NCI-H2196 (cell line): ENCODE measurements around the gene TUBB8.
"Not testable (repeated sequence)": the region's sequence is repeated elsewhere in the genome, so short reads cannot be mapped to it uniquely, and the experiment has no call there.

Experiments
- DNase-seq: peaks from one replicate; lab custom pipeline; 2025; ENCODE audit not compliant: unreplicated experiment; lab: John Stamatoyannopoulos, UW

TUBB8 gene

DNA sequence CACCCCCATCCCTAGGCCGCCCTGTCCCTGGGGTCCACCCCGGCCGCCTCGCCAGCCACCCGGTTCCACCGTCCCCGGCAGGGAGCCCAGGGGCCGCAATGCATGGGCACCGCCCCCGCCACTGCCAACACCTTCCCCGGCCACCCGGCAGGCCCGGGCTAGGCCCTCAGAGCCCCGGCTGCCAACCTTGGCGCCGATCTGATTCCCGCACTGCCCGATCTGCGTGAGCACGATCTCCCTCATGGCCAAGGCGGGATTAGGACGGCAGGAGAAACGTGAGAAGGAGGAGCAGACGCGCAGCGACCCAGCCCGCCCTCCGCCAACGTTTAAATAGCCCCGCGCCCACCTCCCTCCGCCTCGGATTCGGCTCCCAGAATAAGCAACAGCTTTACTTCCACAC, at the start of gene TUBB8:
Gene TUBB8 (minus strand): TSS at position 301 of the 400 bp plus-strand sequence. CDS start 58 bp downstream, at position 243.
- DNase-seq = no peak

GRCh38 chr10:96466-96865, 47.4 kb upstream of the TUBB8 start:
- DNase-seq = no peak

- DNase-seq = no peak
Observed at GRCh38 chr10:95356-96115, 46.4 kb upstream of the TUBB8 start.

- no peak for DNase-seq
Observed at GRCh38 chr10:94613-95012, 45.5 kb upstream of the TUBB8 start.

DNA sequence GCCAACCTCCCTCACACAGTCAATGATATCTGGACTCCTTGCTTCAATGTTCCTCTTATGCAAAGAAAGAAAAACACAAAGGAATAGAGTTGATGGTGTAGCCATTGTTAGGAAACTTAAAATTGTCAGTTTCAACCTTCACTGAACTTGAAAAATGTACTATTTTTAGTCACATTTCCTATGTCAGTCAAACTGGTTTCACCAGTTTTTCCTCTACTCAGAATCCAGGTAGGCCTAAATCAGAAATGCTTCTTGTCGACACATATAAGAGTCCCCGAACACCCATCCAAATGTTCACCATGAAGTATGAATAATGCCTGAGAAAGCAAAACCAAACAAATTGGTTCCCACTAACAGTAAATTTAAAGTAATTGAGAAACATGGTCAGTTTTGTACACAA, 43.8 kb upstream of the TUBB8 start:
- no peak for DNase-seq

DNA sequence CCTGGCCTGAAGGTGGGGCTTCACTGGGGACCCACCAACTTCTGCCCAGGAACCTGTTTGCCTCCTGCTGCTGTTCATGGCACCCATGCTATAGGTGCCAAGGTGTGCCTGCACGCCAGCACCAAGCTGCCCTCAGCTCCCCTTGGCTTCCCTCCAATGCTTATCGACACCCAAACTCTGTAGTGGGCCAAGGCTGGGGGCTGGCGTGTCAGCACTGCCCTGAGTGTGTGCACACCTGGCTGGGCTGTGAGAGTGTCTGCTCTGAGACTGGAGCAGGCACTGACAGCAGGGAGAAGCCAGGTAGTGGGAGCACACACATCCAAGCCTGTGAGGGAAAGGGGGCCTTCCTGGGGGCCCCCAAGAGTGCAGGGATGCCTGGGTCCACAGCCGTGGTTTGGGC, 43.1 kb upstream of the TUBB8 start:
- DNase-seq = no peak

DNA sequence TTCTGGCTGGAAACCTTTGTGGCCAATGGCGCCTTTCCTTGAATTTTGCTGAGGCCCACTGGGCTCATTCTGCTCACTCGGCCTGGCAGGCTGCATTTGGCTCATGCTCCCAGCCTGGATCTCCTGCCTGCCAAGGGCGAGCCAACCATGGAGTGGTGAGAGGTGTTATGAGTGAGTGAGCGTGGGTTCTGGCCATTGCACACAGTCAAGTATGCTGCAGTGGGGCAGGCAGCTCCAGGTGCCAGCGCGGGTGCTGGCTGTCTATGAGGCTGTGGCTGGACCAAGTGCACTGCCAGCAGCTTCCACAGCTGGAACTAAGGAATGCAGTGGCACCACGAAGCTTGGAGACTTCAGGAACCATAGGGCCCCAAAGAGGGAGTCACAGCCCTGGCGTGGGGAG, 42.2 kb upstream of the TUBB8 start:
- no peak for DNase-seq

DNA sequence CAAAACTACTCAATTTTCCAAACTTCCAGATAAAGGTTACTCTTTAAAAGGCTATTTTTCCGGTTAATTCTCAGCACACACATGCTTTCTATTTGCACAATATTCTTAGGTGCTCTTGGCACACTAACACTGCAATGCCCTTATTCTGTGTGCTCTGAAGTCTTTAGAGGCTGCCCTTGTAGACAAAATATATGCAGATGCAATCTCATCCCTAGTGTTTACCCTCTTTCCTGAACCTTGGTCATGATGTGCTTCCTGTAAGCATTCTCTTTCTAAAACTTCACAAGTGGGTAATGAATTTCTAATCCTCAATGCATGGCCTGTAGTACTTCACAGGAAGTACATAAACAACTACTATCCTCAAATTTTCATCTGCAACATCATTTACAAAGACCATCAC, 41.1 kb upstream of the TUBB8 start:
- no peak for DNase-seq

GRCh38 chr10:89248-89647, 40.2 kb upstream of the TUBB8 start:
- no peak for DNase-seq

- DNase-seq = no peak
Observed at GRCh38 chr10:88253-88652, 39.2 kb upstream of the TUBB8 start.

DNA sequence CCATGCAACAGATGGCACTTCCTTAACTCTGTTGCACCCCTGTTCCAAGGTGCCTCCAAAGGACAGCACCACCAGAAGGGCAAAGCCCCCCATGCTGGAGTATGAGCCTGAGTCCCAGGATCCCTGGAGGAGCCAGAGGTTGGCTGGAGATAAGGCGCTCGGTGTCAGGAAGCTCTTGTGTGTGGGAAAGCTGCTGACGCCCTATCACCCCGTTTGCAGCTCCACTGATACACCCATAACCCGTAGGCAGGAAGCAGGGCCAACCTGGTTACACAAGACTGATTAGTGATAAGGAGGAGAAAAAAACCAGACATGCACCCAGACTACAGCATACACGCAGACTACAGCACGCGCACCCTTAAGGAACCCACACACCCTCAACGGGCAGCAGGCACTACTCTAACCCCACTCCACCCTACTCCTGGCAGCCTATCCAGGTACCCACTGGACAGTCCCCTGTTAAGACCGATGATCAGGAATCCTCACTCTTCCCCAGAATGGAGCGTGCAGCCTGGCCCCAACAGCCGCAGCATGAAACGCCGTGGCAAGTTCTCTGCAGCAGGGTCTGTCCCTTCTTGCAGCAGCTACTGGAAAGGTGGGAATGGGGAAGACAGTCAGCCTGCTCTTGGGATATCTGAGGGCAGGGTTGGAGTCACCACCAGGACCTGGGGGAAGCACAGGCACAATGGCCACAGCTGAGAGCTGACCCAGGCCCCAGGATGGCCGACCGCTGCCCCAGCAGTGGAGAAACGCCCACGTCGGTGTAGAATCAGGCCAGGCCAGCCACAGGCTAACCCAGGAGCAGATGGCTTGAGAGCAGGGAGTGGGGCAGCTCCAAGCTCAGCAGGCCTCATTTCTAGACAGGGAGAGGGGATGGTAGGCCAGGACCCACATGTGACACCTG, 38.3 kb upstream of the TUBB8 start:
- DNase-seq = no peak

- no peak for DNase-seq
Observed at GRCh38 chr10:86031-86430, 36.9 kb upstream of the TUBB8 start.

- DNase-seq = no peak
Observed at GRCh38 chr10:85044-85443, 35.9 kb upstream of the TUBB8 start.

DNA sequence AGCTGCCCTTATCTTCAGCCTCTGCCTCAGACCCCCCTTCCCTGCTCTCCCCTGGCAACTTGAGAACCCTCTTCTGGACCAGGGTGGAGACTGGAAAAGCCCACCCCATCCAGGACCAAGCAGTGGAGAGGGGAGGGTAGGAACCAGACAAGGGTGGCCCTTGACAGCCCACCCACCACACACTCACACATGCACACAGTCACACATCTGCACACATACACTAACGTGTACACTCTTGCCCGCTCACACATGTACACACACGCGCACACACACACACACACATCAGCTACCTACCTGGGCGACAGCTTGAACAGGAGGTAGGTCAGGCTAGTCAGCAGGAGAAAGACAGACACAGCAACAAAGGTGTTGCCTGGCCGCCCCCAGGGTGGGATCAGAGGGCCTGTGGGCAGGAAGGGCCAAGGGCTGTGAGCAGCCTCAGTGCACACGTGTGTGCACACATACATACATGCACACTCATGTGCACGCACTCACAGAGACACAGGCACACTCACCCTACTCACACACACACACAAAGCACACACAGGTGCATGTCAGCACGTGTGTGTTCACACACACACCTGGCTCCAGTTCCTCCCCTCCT, 34.9 kb upstream of the TUBB8 start:
- no peak for DNase-seq

DNA sequence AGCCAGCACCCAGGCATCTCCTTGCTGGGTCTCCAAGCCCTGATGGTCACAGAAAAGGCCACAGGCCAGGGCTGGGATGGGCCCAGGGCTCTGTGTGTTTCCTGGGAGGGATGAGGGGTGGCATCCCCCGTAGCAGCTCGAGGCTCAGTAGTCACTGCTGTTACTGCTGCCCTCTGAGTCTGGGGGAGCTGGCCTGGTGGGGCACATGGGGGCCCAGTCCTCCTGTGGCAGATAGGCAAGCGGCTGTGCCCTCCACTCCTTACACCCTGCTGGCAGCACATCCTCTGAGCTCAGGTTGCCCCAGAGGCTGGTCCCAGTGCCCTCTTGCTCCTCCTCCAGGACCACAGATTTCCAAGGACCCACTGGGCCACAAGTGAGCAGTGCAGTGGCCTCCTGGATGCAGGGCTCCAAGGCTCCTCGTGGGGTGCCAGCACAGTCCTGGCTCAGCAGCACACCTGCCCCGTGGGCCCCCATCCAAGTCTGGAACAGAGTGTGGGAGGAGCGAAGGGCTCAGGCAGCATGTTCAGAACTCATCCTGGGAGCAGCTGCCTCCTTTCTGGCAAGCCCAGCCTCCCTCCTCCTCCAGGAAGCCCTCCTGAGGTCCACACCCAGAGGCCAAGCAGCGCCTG, 31.5 kb upstream of the TUBB8 start:
- DNase-seq = no peak

GRCh38 chr10:79532-80215, 30.6 kb upstream of the TUBB8 start:
- DNase-seq = no peak

- no peak for DNase-seq
Observed at GRCh38 chr10:78556-78955, 29.5 kb upstream of the TUBB8 start.

DNA sequence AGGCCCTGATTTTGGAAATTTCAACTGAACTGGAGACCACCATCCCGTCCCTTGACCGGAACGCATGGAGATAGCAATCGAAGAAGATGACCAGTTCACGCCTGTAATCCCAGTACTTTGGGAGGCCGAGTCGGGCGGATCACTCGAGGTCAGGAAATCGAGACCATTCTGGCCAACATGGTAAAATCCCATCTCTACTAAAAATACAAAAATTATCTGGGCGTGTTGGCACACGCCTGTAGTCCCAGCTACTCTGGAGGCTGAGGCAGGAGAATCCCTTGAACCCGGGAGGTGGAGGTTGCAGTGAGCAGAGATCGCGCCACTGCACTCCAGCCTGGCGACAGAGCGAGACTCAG, 25.1 kb upstream of the TUBB8 start:
- not testable (repeated sequence) for DNase-seq

DNA sequence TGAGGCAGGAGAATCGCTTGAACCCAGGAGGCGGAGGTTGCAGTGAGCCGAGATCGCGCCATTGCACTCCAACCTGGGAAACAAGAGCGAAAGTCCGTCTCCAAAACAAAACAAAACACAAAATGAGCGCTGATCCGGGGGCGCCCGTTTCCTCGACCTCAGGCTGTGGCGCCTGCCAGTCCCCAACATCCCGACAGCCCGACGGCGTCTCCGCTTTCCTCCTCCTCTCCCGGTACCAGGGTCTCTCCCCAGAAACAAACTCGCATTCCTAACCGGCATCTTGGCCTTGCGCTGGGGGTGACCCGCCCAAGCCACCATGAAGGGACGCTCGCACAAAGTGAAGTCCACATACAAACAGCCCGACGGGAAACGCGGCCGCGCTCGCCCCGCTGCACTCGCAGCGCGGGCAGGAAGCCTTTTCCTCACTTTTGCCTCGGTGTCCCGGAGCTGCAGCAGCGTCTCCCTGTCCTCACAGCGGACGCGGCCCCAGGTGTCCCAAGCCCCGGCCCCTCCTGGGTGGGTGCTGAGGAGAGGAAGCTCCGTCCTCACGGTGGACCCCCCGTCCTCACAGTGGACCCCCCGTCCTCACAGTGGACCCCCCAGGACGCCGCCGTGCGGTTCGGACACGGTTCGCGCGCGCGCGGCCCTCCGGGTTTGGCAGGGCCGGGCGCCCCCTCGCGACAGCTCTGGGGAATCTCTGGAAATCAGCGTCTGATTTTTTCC, 24.6 kb upstream of the TUBB8 start:
- DNase-seq = not testable (repeated sequence)

DNA sequence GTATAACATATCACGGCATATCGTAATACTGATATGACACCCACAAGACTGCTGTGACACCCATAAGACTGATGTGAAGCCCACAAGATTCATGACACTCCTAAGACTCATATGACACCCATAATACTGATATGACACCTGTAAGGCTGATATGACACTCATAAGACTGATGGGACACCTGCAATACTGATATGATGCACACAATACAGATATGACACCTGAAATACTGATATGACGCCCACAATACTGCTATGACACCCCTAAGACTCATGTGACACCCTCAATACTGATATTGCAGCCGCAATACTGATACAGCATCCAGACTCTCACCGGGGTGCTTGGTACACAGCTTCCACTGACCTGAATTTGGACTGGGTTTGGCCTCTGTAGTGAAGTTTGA, 19.1 kb upstream of the TUBB8 start:
- not testable (repeated sequence) for DNase-seq
